Activated naive CD4-positive, alpha-beta T cell treated with anti-CD3 and anti-CD28 coated beads for 36 hours (primary cell): Measurements from ENCODE around the gene SPNS2. TPM values are rescaled to one million over a fixed set of nuclear protein-coding genes. Genes with fewer than 3 reads are reported as not detected.

Experiments used
- CTCF ChIA-PET: fragments of 350-600 bp; sonication (Branson Sonifier 250); formaldehyde crosslinking; loops from one replicate; lab custom pipeline; 2021; ENCODE audit warnings: antibody characterized with exemption; lab: Charles Lee
- DNase-seq: peaks from one replicate; pipeline ENCODE4 v3.0.0-alpha.2; 2020
- H3K27ac Mint-ChIP-seq: one replicate; pipeline ENCODE4 v1.8.0; 2021; ENCODE audit warnings: mild to moderate bottlenecking, mixed read lengths
- H3K27me3 Mint-ChIP-seq: one replicate; pipeline ENCODE4 v1.8.0; 2021; ENCODE audit warnings: low read depth, mixed read lengths
- H3K36me3 Mint-ChIP-seq: one replicate; pipeline ENCODE4 v1.8.0; 2021; ENCODE audit warnings: low read depth, mixed read lengths
- H3K4me1 Mint-ChIP-seq: one replicate; pipeline ENCODE4 v1.8.0; 2021; ENCODE audit warnings: low read depth, mixed read lengths
- H3K4me3 Mint-ChIP-seq: one replicate; pipeline ENCODE4 v1.8.0; 2021; ENCODE audit warnings: mild to moderate bottlenecking, moderate library complexity, mixed read lengths
- H3K9me3 Mint-ChIP-seq: one replicate; pipeline ENCODE4 v1.8.0; 2021; ENCODE audit warnings: mixed read lengths
- intact Hi-C: fragments of 100-400 bp; cut with micrococcal nuclease; formaldehyde crosslinking; loops from one replicate; pipeline ENCODE4 v1.15.1; 2023
- total RNA-seq, 2 experiments: library from RNA; stranded (reverse); gene quantifications; one replicate each; pipeline ENCODE4 v1.2.3, GENCODE V29; 2021

Gene SPNS2
- total RNA-seq, 2 experiments from 2014 or later, result 0.45 to 1.1 TPM

- no peaks in the 10 kb centered on the region for H3K27me3 Mint-ChIP-seq
- H3K4me3 Mint-ChIP-seq, result no peak overlapping the region
- H3K4me1 Mint-ChIP-seq, result peaks cover 35% of the 10 kb centered on the region
- CTCF ChIA-PET, result interaction anchor here (0.7 to 6.9 kb wide), 5 partner anchors 8 to 232 kb away, joined by 3 to 45 read pairs (median 3); no protein-coding TSS in a partner anchor
- H3K27ac Mint-ChIP-seq, result no peak overlapping the region
- no peak for DNase-seq
- intact Hi-C loops, result no loop called here
- H3K9me3 Mint-ChIP-seq, result no peaks in the 10 kb centered on the region
- H3K36me3 Mint-ChIP-seq, result peaks cover 11% of the 10 kb centered on the region
These were observed 59.1 kb downstream of the SPNS2 start for GRCh38 chr17:4557626-4558346.

GRCh38 chr17:4558347-4558971 lies 59.8 kb downstream of the SPNS2 start:
- Mint-ChIP-seq H3K27ac (no peak overlapping the region), H3K27me3 (no peaks in the 10 kb centered on the region), H3K4me1 (peaks cover 42% of the 10 kb centered on the region), H3K4me3 (no peak overlapping the region), H3K36me3 (peaks cover 11% of the 10 kb centered on the region), H3K9me3 (no peaks in the 10 kb centered on the region)
- CTCF ChIA-PET, result interaction anchor here (1.4 kb wide), 1 partner anchor 9 kb away, joined by 3 read pairs; no protein-coding TSS in a partner anchor
- intact Hi-C loops, result no loop called here
- no peak for DNase-seq

GRCh38 chr17:4559139-4559791 lies 60.6 kb downstream of the SPNS2 start:
- no peaks in the 10 kb centered on the region for H3K9me3 Mint-ChIP-seq
- H3K27me3 Mint-ChIP-seq, result no peaks in the 10 kb centered on the region
- CTCF ChIA-PET, result no interaction called here
- peaks cover 39% of the 10 kb centered on the region for H3K4me1 Mint-ChIP-seq
- peaks cover 5% of the 10 kb centered on the region for H3K36me3 Mint-ChIP-seq
- intact Hi-C loops, result no loop called here
- H3K4me3 Mint-ChIP-seq, result no peak overlapping the region
- DNase-seq, result no peak
- H3K27ac Mint-ChIP-seq, result no peak overlapping the region

GRCh38 chr17:4559966-4560365 lies 61.3 kb downstream of the SPNS2 start:
- intact Hi-C loops, result loop anchor here (5.0 to 10.0 kb wide), 2 partner anchors 193 to 225 kb away; partner anchors contain the start of genes GLTPD2, UBE2G1 and VMO1
- H3K9me3 Mint-ChIP-seq, result no peaks in the 10 kb centered on the region
- no peak overlapping the region for H3K27ac Mint-ChIP-seq
- H3K4me3 Mint-ChIP-seq, result no peak overlapping the region
- H3K36me3 Mint-ChIP-seq, result peaks cover 1% of the 10 kb centered on the region
- H3K4me1 Mint-ChIP-seq, result peaks cover 35% of the 10 kb centered on the region
- no peaks in the 10 kb centered on the region for H3K27me3 Mint-ChIP-seq
- DNase-seq, result no peak
- CTCF ChIA-PET, result no interaction called here

- Mint-ChIP-seq H3K27me3 (no peaks in the 10 kb centered on the region), H3K4me1 (peaks cover 35% of the 10 kb centered on the region), H3K9me3 (no peaks in the 10 kb centered on the region), H3K27ac (no peak within 1 kb of the TSS), H3K4me3 (no peak within 1 kb of the TSS), H3K36me3 (no peaks in the 10 kb centered on the region)
- DNase-seq, result no peak
- intact Hi-C loops, result loop anchor here (5.0 to 10.0 kb wide), 2 partner anchors 193 to 224 kb away; partner anchors contain the start of genes GLTPD2, UBE2G1 and VMO1
- CTCF ChIA-PET, result no interaction called here
These were observed 61.7 kb downstream of the SPNS2 start, which contains the start of gene GGT6 for GRCh38 chr17:4560421-4560820. GGT6 (minus strand) TSS chr17:4560577; CDS start chr17:4560521, 56 bp downstream.

GRCh38 chr17:4560837-4561256 lies 62.2 kb downstream of the SPNS2 start:
- intact Hi-C loops, result loop anchor here (5.0 to 10.0 kb wide), 2 partner anchors 194 to 224 kb away; partner anchors contain the start of genes GLTPD2, UBE2G1 and VMO1
- Mint-ChIP-seq H3K4me3 (no peak overlapping the region), H3K36me3 (no peaks in the 10 kb centered on the region), H3K9me3 (no peaks in the 10 kb centered on the region), H3K27ac (no peak overlapping the region), H3K4me1 (peaks cover 35% of the 10 kb centered on the region), H3K27me3 (no peaks in the 10 kb centered on the region)
- CTCF ChIA-PET, result no interaction called here
- no peak for DNase-seq

- Mint-ChIP-seq H3K27ac (no peak overlapping the region), H3K9me3 (no peaks in the 10 kb centered on the region), H3K4me1 (peaks cover 31% of the 10 kb centered on the region), H3K27me3 (no peaks in the 10 kb centered on the region), H3K4me3 (no peak overlapping the region), H3K36me3 (no peaks in the 10 kb centered on the region)
- DNase-seq, result no peak
- CTCF ChIA-PET, result interaction anchor here (0.5 to 1.8 kb wide), 2 partner anchors 63 to 476 kb away, joined by 3 to 4 read pairs; no protein-coding TSS in a partner anchor
- intact Hi-C loops, result loop anchor here (5.0 to 10.0 kb wide), 2 partner anchors 195 to 223 kb away; partner anchors contain the start of genes GLTPD2, UBE2G1 and VMO1
These were observed 63.6 kb downstream of the SPNS2 start for GRCh38 chr17:4562015-4562969.

- H3K27ac Mint-ChIP-seq, result no peak overlapping the region
- CTCF ChIA-PET, result interaction anchor here (0.6 to 4.7 kb wide), 19 partner anchors 8 to 422 kb away, joined by 3 to 101 read pairs (median 4); partner anchors contain the start of genes C17orf107, CYB5D2 and MYBBP1A
- H3K27me3 Mint-ChIP-seq, result no peaks in the 10 kb centered on the region
- H3K4me1 Mint-ChIP-seq, result peaks cover 31% of the 10 kb centered on the region
- intact Hi-C loops, result loop anchor here (1.0 to 10.0 kb wide), 5 partner anchors 61 to 337 kb away; partner anchors contain the start of genes CHRNE, GLTPD2 and VMO1
- no peaks in the 10 kb centered on the region for H3K36me3 Mint-ChIP-seq
- DNase-seq, result peak; percentile 76
- no peaks in the 10 kb centered on the region for H3K9me3 Mint-ChIP-seq
- no peak overlapping the region for H3K4me3 Mint-ChIP-seq
These were observed 66.8 kb downstream of the SPNS2 start for GRCh38 chr17:4565209-4566141.

- H3K36me3 Mint-ChIP-seq, result no peaks in the 10 kb centered on the region
- intact Hi-C loops, result loop anchor here (1.0 to 10.0 kb wide), 5 partner anchors 60 to 336 kb away; partner anchors contain the start of genes CHRNE, GLTPD2 and VMO1
- H3K4me3 Mint-ChIP-seq, result no peak overlapping the region
These were observed 68.1 kb downstream of the SPNS2 start for GRCh38 chr17:4566785-4567184.

GRCh38 chr17:4569591-4569990 lies 70.9 kb downstream of the SPNS2 start:
- CTCF ChIA-PET, result interaction anchor here (0.6 to 1.5 kb wide), 3 partner anchors 45 to 203 kb away, joined by 3 to 11 read pairs (median 5); no protein-coding TSS in a partner anchor
- intact Hi-C loops, result loop anchor here (5.0 to 10.0 kb wide), 2 partner anchors 215 to 333 kb away; partner anchors contain the start of genes CHRNE, GLTPD2 and VMO1
- Mint-ChIP-seq H3K27me3 (no peaks in the 10 kb centered on the region), H3K27ac (no peak overlapping the region), H3K4me3 (no peak overlapping the region), H3K36me3 (no peaks in the 10 kb centered on the region), H3K4me1 (peaks cover 19% of the 10 kb centered on the region), H3K9me3 (no peaks in the 10 kb centered on the region)
- no peak for DNase-seq

More at GRCh38 chr17:4566785-4567184, 68.1 kb downstream of the SPNS2 start:
- Mint-ChIP-seq H3K9me3 (no peaks in the 10 kb centered on the region), H3K27ac (no peak overlapping the region), H3K4me1 (peaks cover 26% of the 10 kb centered on the region), H3K27me3 (no peaks in the 10 kb centered on the region)
- peak; percentile 78 for DNase-seq
- CTCF ChIA-PET, result interaction anchor here (0.6 to 4.7 kb wide), 30 partner anchors 9 to 347 kb away, joined by 3 to 101 read pairs (median 4); partner anchors contain the start of gene MYBBP1A
